NCI-H1105 (cell line): ENCODE measurements around the gene HSFX2.
"Not testable (repeated sequence)": the region's sequence is repeated elsewhere in the genome, so short reads cannot be mapped to it uniquely, and the experiment has no call there.

Source experiments
- DNase-seq: peaks from one replicate; lab custom pipeline; 2025; lab: John Stamatoyannopoulos, UW

HSFX2 gene

GRCh38 chrX:149595214-149595613 is at the start of gene HSFX2:
Gene HSFX2 (minus strand): TSS chrX:149595314. CDS start chrX:149594700, 614 bp downstream.
- not testable (repeated sequence) for DNase-seq

- no peak for DNase-seq
Measured at GRCh38 chrX:149643496-149643895, 48.4 kb upstream of the HSFX2 start.

- DNase-seq = no peak
Measured at GRCh38 chrX:149641835-149642234, 46.7 kb upstream of the HSFX2 start.

GRCh38 chrX:149641432-149641831 is 46.3 kb upstream of the HSFX2 start:
- no peak for DNase-seq

GRCh38 chrX:149639568-149639967 is 44.5 kb upstream of the HSFX2 start:
- no peak for DNase-seq

- no peak for DNase-seq
Measured at GRCh38 chrX:149638860-149639259, 43.7 kb upstream of the HSFX2 start.

GRCh38 chrX:149633511-149633910 is 38.4 kb upstream of the HSFX2 start:
- DNase-seq = no peak

- DNase-seq = peak; percentile 85
Measured at GRCh38 chrX:149631234-149632165, 36.4 kb upstream of the HSFX2 start, which contains the start of gene TMEM185A. Gene TMEM185A (minus strand): TSS chrX:149631792. CDS start chrX:149631580, 212 bp downstream.

GRCh38 chrX:149630681-149631233 is 35.6 kb upstream of the HSFX2 start:
- DNase-seq = no peak

- no peak for DNase-seq
Measured at GRCh38 chrX:149629730-149630387, 34.7 kb upstream of the HSFX2 start.

GRCh38 chrX:149628768-149629167 is 33.7 kb upstream of the HSFX2 start:
- DNase-seq = no peak

GRCh38 chrX:149628280-149628679 is 33.2 kb upstream of the HSFX2 start:
- DNase-seq = peak; percentile 13

- DNase-seq = not testable (repeated sequence)
Measured at GRCh38 chrX:149626829-149627228, 31.7 kb upstream of the HSFX2 start.

- DNase-seq = not testable (repeated sequence)
Measured at GRCh38 chrX:149619662-149620061, 24.5 kb upstream of the HSFX2 start.

GRCh38 chrX:149618871-149619270 is 23.8 kb upstream of the HSFX2 start:
- no peak for DNase-seq

- DNase-seq = no peak
Measured at GRCh38 chrX:149611623-149612175, 16.6 kb upstream of the HSFX2 start.

GRCh38 chrX:149610511-149610910 is 15.4 kb upstream of the HSFX2 start:
- DNase-seq = no peak

GRCh38 chrX:149607699-149608098 is 12.6 kb upstream of the HSFX2 start:
- no peak for DNase-seq

- not testable (repeated sequence) for DNase-seq
Measured at GRCh38 chrX:149605248-149605885, 10.3 kb upstream of the HSFX2 start.

GRCh38 chrX:149598603-149599002 is 3.5 kb upstream of the HSFX2 start:
- not testable (repeated sequence) for DNase-seq

- not testable (repeated sequence) for DNase-seq
Measured at GRCh38 chrX:149595943-149596342, 829 bp upstream of the HSFX2 start.

GRCh38 chrX:149590993-149591392 is 4.1 kb downstream of the HSFX2 start:
- not testable (repeated sequence) for DNase-seq
